K562 (cell line): ENCODE data around the gene AGT. TPM values are rescaled to one million over a fixed set of nuclear protein-coding genes. Genes with fewer than 3 reads are reported as not detected.

Experiments
- DIDO1 ChIP-seq: fragments of 450-650 bp; IDR thresholded peaks from 2 replicates; pipeline ENCODE4 v1.6.1; 2016; ENCODE audit warnings: low read depth, missing biosample characterization, missing genetic modification characterization
- NCOA2 ChIP-seq, 2 experiments: fragments of 450-650 bp; IDR thresholded peaks; 2 replicates each; pipeline ENCODE4 v1.6.1; 2018; ENCODE audit warnings: mild to moderate bottlenecking in 2 of 2, moderate library complexity in 1 of 2; ENCODE audit not compliant: partially characterized antibody in 2 of 2
- RAD21 ChIP-seq, 2 experiments: fragments of 250-450 bp in 1 of 2; fragments of 450-650 bp in 1 of 2; sonication (Bioruptor Pico) in 1 of 2; formaldehyde crosslinking in 1 of 2; IDR thresholded peaks in 1 of 2; conservative IDR thresholded peaks in 1 of 2; 2 replicates each; pipeline versions ENCODE4 v1.4.0 to v1.8.0; 2020 to 2022; ENCODE audit warnings: mild to moderate bottlenecking in 2 of 2, moderate library complexity in 1 of 2
- RHOXF2B ChIP-seq: fragments of 250-450 bp; sonication (Bioruptor Pico); conservative IDR thresholded peaks from 2 replicates; pipeline ENCODE4 v1.5.1; 2021
- SPI1 ChIP-seq: IDR thresholded peaks from 2 replicates; pipeline ENCODE4 v1.6.1; 2011; ENCODE audit warnings: low read depth, low read length, control low read depth, borderline replicate concordance
- ZBTB1 ChIP-seq: sonication (generic); formaldehyde crosslinking; IDR thresholded peaks from 2 replicates; pipeline ENCODE4 v1.8.1; 2023; ENCODE audit warnings: missing genetic modification reagents, low read depth, mild to moderate bottlenecking, borderline replicate concordance
- ZBTB7A ChIP-seq: IDR thresholded peaks from 2 replicates; pipeline ENCODE4 v1.6.1; 2011; ENCODE audit warnings: low read depth, mild to moderate bottlenecking, low read length, moderate library complexity, borderline replicate concordance; ENCODE audit not compliant: control insufficient read depth
- polyA plus RNA-seq, 8 experiments: library from polyadenylated mRNA; depleted of rRNA in 4 of 8; stranded (reverse) in 5 of 8; unstranded in 3 of 8; fragments of >200 nt; fragmentation: Nextera tagmentation in 2 of 8; fragmentation: Illumina TruSeq in 1 of 8; extraction: Ambion mirVana in 2 of 8; extraction: Trizol in 1 of 8; gene quantifications; 2 replicates each; pipeline versions ENCODE4 v1.2.1 to v1.2.3, GENCODE V29; 2011 to 2014; ENCODE audit warnings: inconsistent platforms in 1 of 8, missing spikeins in 1 of 8
- total RNA-seq, 7 experiments: library from RNA; depleted of rRNA in 6 of 7; stranded (reverse); fragments of >200 nt in 6 of 7; fragmentation: Illumina TruSeq in 2 of 7; extraction: Trizol in 2 of 7; gene quantifications; 2 replicates each; pipeline versions ENCODE4 v1.2.1 to v1.2.3, GENCODE V29; 2011 to 2021; ENCODE audit warnings: low replicate concordance in 1 of 7
- TF ChIP-seq, protein P1 (sequence below), 3 experiments: IDR thresholded peaks in 2 of 3; conservative IDR thresholded peaks in 1 of 3; 2 replicates each; pipeline ENCODE4 v1.5.1; 2011 to 2012; ENCODE audit warnings: low read length in 3 of 3, mild to moderate bottlenecking in 3 of 3, control low read depth in 2 of 3, improper control_type of control experiment in 1 of 3, inconsistent platforms in 1 of 3, low read depth in 1 of 3, mixed read lengths in 1 of 3, moderate library complexity in 1 of 3; ENCODE audit not compliant: insufficient read depth in 2 of 3

Gene AGT
- total and polyA plus RNA-seq, 9 of the 15 experiments (the other 6 are each of a cell fraction or from before 2014, with no cell fraction given), result 0.40 TPM; not detected in 8

DNA sequence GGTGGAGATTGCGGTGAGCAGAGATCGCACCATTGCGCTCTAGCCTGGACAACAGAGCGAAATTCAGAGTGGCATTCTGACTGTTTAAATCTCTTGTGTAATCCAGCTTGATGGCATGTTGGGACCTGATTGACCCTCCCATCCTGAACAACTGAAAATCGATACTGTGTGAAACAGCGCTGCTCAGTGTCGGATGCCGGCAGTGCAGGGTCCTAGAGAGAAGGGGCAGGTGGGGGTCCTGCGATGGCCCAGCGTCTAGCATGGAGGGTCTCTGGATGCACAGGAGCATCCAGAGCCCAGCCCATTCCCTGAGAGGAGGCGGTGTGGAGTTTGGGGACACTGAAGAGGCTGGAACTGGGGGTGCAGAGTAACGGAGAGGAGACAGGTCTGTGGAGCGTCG is 15.8 kb downstream of the AGT start (continued):
- TF ChIP-seq, protein P1, sequence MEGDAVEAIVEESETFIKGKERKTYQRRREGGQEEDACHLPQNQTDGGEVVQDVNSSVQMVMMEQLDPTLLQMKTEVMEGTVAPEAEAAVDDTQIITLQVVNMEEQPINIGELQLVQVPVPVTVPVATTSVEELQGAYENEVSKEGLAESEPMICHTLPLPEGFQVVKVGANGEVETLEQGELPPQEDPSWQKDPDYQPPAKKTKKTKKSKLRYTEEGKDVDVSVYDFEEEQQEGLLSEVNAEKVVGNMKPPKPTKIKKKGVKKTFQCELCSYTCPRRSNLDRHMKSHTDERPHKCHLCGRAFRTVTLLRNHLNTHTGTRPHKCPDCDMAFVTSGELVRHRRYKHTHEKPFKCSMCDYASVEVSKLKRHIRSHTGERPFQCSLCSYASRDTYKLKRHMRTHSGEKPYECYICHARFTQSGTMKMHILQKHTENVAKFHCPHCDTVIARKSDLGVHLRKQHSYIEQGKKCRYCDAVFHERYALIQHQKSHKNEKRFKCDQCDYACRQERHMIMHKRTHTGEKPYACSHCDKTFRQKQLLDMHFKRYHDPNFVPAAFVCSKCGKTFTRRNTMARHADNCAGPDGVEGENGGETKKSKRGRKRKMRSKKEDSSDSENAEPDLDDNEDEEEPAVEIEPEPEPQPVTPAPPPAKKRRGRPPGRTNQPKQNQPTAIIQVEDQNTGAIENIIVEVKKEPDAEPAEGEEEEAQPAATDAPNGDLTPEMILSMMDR (IDR thresholded peaks at IDR 0.05 in 2 of 3, conservative IDR thresholded peaks at IDR 0.05 in 1 of 3; ENCODE audit: insufficient read depth in 2 of 3, low read depth in 1 of 3, low read length in 3 of 3), result peak; percentile 31 to 45 (median 35); a peak in 4 of 6 replicates
- 0 out of 2 replicates have a peak, but pooled peaks have one; percentile 56 for TF ChIP-seq ZBTB7A
- no peak for TF ChIP-seq ZBTB1 (CRISPR knock-in tag)
- TF ChIP-seq SPI1, result no peak
- TF ChIP-seq NCOA2 (IDR thresholded peaks at IDR 0.05; ENCODE audit: partially characterized antibody in 2 of 2), result no peak
- TF ChIP-seq DIDO1, result no peak
- peak in 1 of 2 experiments; percentile 38; a peak in 2 of 4 replicates for TF ChIP-seq RAD21 (CRISPR knock-in tag; conservative IDR thresholded peaks at IDR 0.05 in 1 of 2, IDR thresholded peaks at IDR 0.05 in 1 of 2)
- TF ChIP-seq RHOXF2B, result no peak
